Measurements from ENCODE around the gene CLEC1A. TPM values are rescaled to one million over a fixed set of nuclear protein-coding genes. Genes with fewer than 3 reads are reported as not detected.

Gene CLEC1A
- total RNA-seq, 1 donor from 2014 or later: 2.2 TPM

GRCh38 chr12:10097521-10097920 lies 1.3 kb downstream of the CLEC1A start:
- Histone ChIP-seq H3K27ac (peak overlapping the region; percentile 59), H3K27me3 (no peaks in the 10 kb centered on the region), H3K36me3 (no peaks in the 10 kb centered on the region), H3K9me3 (no peaks in the 10 kb centered on the region), H3K4me1 (peaks cover 17% of the 10 kb centered on the region), H3K4me3 (peak overlapping the region in 1 of 2 donors; percentile 0)
- DNase-seq (ENCODE audit: extremely low spot score in 2 of 2): no peak
- intact Hi-C loops (cut with DNase I): no loop called here
- TF ChIP-seq POLR2A (IDR thresholded peaks at IDR 0.05): no peak
- peak in 1 of 2 donors; percentile 54 for TF ChIP-seq POLR2AphosphoS5 (IDR thresholded peaks at IDR 0.05; ENCODE audit: insufficient read depth in 1 of 2, low read depth in 1 of 2)

- intact Hi-C loops (cut with DNase I): no loop called here
- Histone ChIP-seq H3K9me3 (no peaks in the 10 kb centered on the region), H3K27me3 (no peaks in the 10 kb centered on the region), H3K4me3 (peak overlapping the region in 1 of 2 donors; percentile 0), H3K36me3 (no peaks in the 10 kb centered on the region), H3K27ac (peak overlapping the region; percentile 22), H3K4me1 (peaks cover 8% of the 10 kb centered on the region)
- DNase-seq (ENCODE audit: extremely low spot score in 2 of 2): no peak
- TF ChIP-seq POLR2AphosphoS5 (IDR thresholded peaks at IDR 0.05; ENCODE audit: insufficient read depth in 1 of 2, low read depth in 1 of 2): no peak
- no peak for TF ChIP-seq CTCF (IDR thresholded peaks at IDR 0.05)
These were observed 2.8 kb downstream of the CLEC1A start for GRCh38 chr12:10095971-10096370.

GRCh38 chr12:10094646-10095395 lies 4.0 kb downstream of the CLEC1A start:
- H3K27ac ChIP-seq: peak overlapping the region; percentile 55

GRCh38 chr12:10088955-10089900 lies 9.6 kb downstream of the CLEC1A start:
- intact Hi-C loops (cut with DNase I): no loop called here
- no peak for DNase-seq (ENCODE audit: extremely low spot score in 2 of 2)
- H3K27me3 ChIP-seq: no peaks in the 10 kb centered on the region
- no peak overlapping the region for H3K4me3 ChIP-seq
- H3K27ac ChIP-seq: no peak overlapping the region
- no peaks in the 10 kb centered on the region for H3K9me3 ChIP-seq
- H3K4me1 ChIP-seq: no peaks in the 10 kb centered on the region
- no peaks in the 10 kb centered on the region for H3K36me3 ChIP-seq
- TF ChIP-seq POLR2AphosphoS5 (IDR thresholded peaks at IDR 0.05; ENCODE audit: insufficient read depth in 1 of 2, low read depth in 1 of 2): no peak
- no peak for TF ChIP-seq CTCF (IDR thresholded peaks at IDR 0.05)
- no peak for TF ChIP-seq POLR2A (IDR thresholded peaks at IDR 0.05)

More at GRCh38 chr12:10094646-10095395, 4.0 kb downstream of the CLEC1A start:
- Histone ChIP-seq H3K36me3 (no peaks in the 10 kb centered on the region), H3K4me1 (peaks cover 3% of the 10 kb centered on the region), H3K27me3 (no peaks in the 10 kb centered on the region), H3K4me3 (no peak overlapping the region), H3K9me3 (no peaks in the 10 kb centered on the region)
- intact Hi-C loops (cut with DNase I): no loop called here
- DNase-seq (ENCODE audit: extremely low spot score in 2 of 2): no peak
- no peak for TF ChIP-seq POLR2AphosphoS5 (IDR thresholded peaks at IDR 0.05; ENCODE audit: insufficient read depth in 1 of 2, low read depth in 1 of 2)

GRCh38 chr12:10088031-10088430 lies 10.8 kb downstream of the CLEC1A start:
- intact Hi-C loops (cut with DNase I): no loop called here
- no peak overlapping the region for H3K27ac ChIP-seq
- no peak for TF ChIP-seq CTCF (IDR thresholded peaks at IDR 0.05)
- TF ChIP-seq POLR2AphosphoS5 (IDR thresholded peaks at IDR 0.05; ENCODE audit: insufficient read depth in 1 of 2, low read depth in 1 of 2): no peak
- TF ChIP-seq POLR2A (IDR thresholded peaks at IDR 0.05): no peak
- DNase-seq (ENCODE audit: extremely low spot score in 2 of 2): no peak
- H3K27me3 ChIP-seq: no peaks in the 10 kb centered on the region
- no peaks in the 10 kb centered on the region for H3K4me1 ChIP-seq
- no peak overlapping the region for H3K4me3 ChIP-seq
- H3K9me3 ChIP-seq: no peaks in the 10 kb centered on the region
- H3K36me3 ChIP-seq: no peaks in the 10 kb centered on the region

All from vagina (tissue), 2 donors.